Measurements from ENCODE around the gene BRWD1. TPM values are rescaled to one million over a fixed set of nuclear protein-coding genes. Genes with fewer than 3 reads are reported as not detected.
"Not testable (repeated sequence)": the region's sequence is repeated elsewhere in the genome, so short reads cannot be mapped to it uniquely, and the experiment has no call there.

Gene BRWD1
- total RNA-seq, 2 donors from 2014 or later: 71.9 to 81.6 TPM

DNA sequence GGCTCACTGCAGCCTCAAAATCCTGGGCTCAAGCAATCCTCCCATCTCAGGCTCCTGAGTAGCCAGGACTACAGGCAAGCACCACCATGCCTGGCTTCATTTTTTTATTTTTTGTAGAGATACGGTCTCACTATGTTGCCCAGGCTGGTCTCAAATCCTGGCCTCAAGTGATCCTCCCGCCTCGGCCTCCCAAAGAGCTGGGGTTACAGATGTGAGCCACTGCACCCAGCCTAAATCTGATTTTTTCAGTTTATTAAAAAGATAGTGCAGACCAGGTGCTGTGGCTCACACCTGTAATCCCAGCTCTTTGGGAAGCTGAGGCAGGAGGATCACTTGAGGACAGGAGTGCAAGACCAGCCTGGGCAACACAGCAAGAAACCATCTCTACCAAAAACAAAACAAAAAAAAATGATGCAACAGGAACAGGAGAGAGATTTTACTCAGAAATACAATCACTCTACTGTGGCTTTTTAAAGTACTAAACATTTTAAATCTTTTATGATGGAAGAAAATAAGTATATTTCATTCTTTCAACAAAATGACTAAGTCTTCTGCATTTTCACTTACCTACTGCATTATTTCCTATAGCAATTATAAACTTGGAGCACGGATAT lies 132.1 kb downstream of the BRWD1 start:
- no peaks in the 10 kb centered on the region for H3K9me3 ChIP-seq (ENCODE audit: control insufficient read depth, low read length, poor library complexity, severe bottlenecking)
- Mint-ChIP-seq H3K27ac (peak overlapping the region; percentile 90), H3K4me3 (no peak overlapping the region), H3K27me3 (no peaks in the 10 kb centered on the region), H3K4me1 (peaks cover 29% of the 10 kb centered on the region), H3K36me3 (ENCODE audit: low read depth) (peaks cover 3% of the 10 kb centered on the region)
- no peak for ATAC-seq
- DNase-seq: no peak

DNA sequence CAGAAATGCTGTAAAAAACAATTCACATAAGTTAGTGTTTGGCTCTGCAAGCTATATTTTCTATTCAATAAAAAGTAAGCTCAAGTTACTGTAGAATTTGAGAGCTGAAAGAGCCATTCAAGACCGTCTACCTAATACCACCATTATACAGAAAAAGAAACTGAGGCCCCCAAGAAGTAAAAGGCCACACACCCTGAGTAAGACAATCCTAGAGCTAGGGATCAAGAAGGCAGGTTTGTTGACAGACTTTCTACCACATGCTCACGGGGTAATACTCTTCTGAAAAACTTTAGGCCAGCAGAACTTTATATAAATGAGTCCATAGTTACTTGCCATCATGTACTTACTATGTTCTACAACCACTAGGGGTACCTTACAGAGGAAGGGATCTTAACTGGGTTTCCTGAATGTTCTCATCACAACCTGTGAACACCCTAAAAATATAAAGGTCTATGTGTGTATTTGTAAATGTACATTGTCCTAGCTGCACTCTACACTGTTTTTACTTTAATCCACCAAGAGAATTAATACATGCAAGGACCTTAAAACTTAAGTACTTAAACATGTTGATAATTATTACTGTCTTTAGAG lies 132.9 kb downstream of the BRWD1 start:
- no peak for ATAC-seq
- H3K9me3 ChIP-seq (ENCODE audit: control insufficient read depth, low read length, poor library complexity, severe bottlenecking): no peaks in the 10 kb centered on the region
- peaks cover 33% of the 10 kb centered on the region for H3K4me1 Mint-ChIP-seq
- DNase-seq: no peak
- H3K27ac Mint-ChIP-seq: peak overlapping the region; percentile 16
- H3K36me3 Mint-ChIP-seq (ENCODE audit: low read depth): peaks cover 7% of the 10 kb centered on the region
- H3K4me3 Mint-ChIP-seq: no peak overlapping the region
- H3K27me3 Mint-ChIP-seq: no peaks in the 10 kb centered on the region

DNA sequence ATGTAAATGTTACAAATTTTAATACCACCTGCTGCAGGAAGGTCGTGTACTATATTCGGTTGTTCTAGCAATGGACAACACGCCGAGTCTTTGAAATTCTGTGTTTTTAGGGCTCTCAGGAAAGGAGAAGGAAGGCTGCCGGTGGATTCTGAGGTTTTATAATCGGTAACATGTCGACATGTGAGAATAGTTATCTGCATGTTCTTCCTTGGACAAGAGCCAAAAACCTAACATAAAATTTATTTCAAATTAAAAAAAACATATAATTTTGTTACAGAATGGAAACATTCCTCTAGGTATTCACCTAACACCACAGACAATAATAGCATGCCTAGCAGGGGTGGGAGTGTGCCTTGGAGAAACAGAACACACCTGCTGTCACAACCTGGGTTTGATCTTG lies 135.0 kb downstream of the BRWD1 start:
- H3K4me3 Mint-ChIP-seq: no peak overlapping the region
- no peak for ATAC-seq
- peaks cover 10% of the 10 kb centered on the region for H3K36me3 Mint-ChIP-seq (ENCODE audit: low read depth)
- no peaks in the 10 kb centered on the region for H3K9me3 ChIP-seq (ENCODE audit: control insufficient read depth, low read length, poor library complexity, severe bottlenecking)
- H3K27me3 Mint-ChIP-seq: no peaks in the 10 kb centered on the region
- no peak overlapping the region for H3K27ac Mint-ChIP-seq
- no peak for DNase-seq
- peaks cover 26% of the 10 kb centered on the region for H3K4me1 Mint-ChIP-seq

DNA sequence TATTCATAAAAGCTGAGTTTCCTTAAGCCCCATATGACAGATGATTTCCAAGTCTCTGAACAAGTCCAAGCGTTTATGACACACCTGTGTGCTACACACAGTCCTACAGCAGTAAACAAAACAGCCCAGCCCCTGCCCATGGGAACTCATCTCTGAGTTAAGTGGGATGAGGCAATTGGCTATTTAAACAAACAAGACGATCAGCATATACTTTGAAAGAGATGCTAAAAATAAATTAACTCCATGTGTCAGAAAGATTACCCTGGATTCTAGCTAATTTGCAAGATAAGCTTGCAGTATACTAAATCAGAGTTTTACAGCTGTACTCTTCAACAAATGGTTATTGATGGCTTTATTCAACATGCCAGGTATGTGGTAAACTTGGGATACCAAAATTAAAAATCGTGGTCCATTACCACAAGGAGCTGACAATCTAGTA lies 137.1 kb downstream of the BRWD1 start:
- Mint-ChIP-seq H3K36me3 (ENCODE audit: low read depth) (peaks cover 13% of the 10 kb centered on the region), H3K27ac (no peak overlapping the region), H3K4me1 (peaks cover 15% of the 10 kb centered on the region), H3K4me3 (no peak overlapping the region), H3K27me3 (no peaks in the 10 kb centered on the region)
- no peaks in the 10 kb centered on the region for H3K9me3 ChIP-seq (ENCODE audit: control insufficient read depth, low read length, poor library complexity, severe bottlenecking)
- no peak for DNase-seq
- no peak for ATAC-seq

DNA sequence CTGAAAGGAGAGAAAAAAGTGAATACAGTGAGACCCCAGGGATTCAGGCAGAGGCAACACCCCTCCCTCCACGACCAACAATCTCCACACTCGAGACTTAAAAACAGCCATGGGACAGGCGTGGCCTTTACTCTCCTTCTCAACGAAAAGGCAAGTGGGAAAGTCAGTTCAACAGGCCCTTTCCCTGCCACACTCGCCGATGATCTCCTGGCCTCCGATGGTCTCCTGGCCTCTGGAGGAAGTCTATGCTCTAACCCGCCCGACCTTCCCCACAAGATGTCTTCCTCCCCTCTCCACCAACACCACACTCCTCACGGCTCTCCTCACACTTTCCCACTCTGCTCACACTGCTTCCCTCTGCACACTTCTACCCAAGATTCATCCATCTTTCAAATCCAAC lies 137.8 kb downstream of the BRWD1 start:
- H3K27ac Mint-ChIP-seq: no peak overlapping the region
- no peaks in the 10 kb centered on the region for H3K9me3 ChIP-seq (ENCODE audit: control insufficient read depth, low read length, poor library complexity, severe bottlenecking)
- H3K27me3 Mint-ChIP-seq: no peaks in the 10 kb centered on the region
- no peak for DNase-seq
- H3K4me1 Mint-ChIP-seq: peaks cover 14% of the 10 kb centered on the region
- no peak for ATAC-seq
- peaks cover 13% of the 10 kb centered on the region for H3K36me3 Mint-ChIP-seq (ENCODE audit: low read depth)
- no peak overlapping the region for H3K4me3 Mint-ChIP-seq

DNA sequence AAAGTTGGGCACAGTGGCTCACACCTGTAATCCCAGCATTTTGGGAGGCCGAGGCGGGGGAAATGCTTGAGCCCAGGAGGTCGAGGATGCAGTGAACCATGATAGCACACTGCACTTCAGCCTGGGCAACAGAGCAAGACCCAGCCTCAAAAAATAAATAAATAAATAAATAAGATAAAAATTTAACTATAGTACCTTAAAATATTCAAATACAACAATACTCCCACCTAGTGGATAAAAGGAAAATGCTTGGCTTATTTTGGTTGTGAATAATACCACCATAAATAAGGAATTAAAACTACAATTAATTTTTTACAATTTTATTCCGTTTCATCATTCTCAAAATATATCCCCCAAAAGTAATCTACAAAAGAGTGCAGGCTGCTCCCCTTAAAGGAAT lies 138.3 kb downstream of the BRWD1 start:
- H3K4me1 Mint-ChIP-seq: peaks cover 9% of the 10 kb centered on the region
- DNase-seq (no peak), ATAC-seq (no peak)
- H3K4me3 Mint-ChIP-seq: no peak overlapping the region
- H3K27me3 Mint-ChIP-seq: no peaks in the 10 kb centered on the region
- no peak overlapping the region for H3K27ac Mint-ChIP-seq
- H3K9me3 ChIP-seq (ENCODE audit: control insufficient read depth, low read length, poor library complexity, severe bottlenecking): no peaks in the 10 kb centered on the region
- H3K36me3 Mint-ChIP-seq (ENCODE audit: low read depth): peaks cover 13% of the 10 kb centered on the region

DNA sequence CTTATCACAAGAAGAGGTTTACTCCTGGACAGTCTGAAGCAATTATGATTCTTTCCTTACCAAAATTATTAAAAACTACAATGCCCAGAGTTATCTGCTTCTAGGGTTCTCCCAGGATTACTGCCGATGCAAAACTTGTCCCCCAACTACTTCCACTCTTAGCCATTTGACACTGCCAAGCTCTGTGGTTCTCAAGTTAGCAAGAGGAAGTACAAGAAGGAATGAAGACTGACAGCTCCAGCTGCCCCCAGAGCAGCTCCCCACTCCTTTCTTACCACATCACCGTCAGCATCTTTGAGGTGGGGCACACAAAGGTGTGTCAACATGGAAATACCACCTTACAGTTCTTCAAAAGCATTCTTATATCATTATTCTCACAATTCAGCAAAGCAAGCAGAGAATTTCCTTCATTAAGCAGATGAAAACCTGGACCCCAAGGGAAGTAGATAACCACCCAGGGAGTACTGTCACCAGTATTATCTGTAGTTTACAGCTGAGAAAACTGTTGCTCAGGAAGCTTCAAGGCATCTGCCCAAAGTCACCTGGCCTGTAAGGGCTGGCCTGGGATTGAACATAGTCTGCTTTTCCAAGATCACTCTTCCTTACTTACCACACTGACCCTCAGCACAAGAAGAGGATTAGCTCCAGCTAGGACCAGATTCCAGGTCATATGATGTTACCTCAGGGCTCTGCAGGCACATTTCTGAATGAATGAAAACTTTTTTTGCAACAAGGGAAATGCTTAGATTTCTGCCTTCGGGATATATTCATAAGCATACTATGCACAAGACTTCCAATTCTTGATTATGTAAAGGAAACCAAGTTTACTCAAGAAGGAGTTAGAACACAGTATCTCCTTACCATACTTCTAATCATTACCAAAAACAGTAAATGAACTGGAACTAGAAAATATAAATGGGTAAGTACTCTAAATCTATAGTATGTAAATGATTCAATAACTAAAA lies 139.4 kb downstream of the BRWD1 start:
- no peak for ATAC-seq
- Mint-ChIP-seq H3K36me3 (ENCODE audit: low read depth) (peaks cover 13% of the 10 kb centered on the region), H3K27ac (peak overlapping the region; percentile 90), H3K27me3 (no peaks in the 10 kb centered on the region), H3K4me3 (no peak overlapping the region), H3K4me1 (peaks cover 8% of the 10 kb centered on the region)
- DNase-seq: no peak
- H3K9me3 ChIP-seq (ENCODE audit: control insufficient read depth, low read length, poor library complexity, severe bottlenecking): no peaks in the 10 kb centered on the region

DNA sequence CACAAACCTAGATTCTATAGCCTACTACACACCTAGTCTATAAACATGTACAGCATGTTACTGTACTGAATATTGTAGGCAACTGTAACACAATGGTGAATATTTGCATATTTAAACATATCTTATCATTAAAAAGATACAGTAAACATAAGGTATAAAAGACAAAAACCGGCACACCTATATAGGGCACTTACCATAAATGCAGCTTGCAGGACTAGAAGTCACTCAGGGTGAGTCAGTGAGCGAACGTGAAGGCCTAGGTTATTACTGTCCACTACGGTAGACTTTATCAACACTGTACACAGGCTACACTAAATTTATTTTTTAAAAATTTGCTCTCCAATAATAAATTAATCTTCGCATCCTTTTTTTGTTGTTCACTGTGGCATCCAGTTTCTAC lies 143.5 kb downstream of the BRWD1 start:
- H3K4me3 Mint-ChIP-seq: no peak overlapping the region
- ATAC-seq: no peak
- no peak overlapping the region for H3K27ac Mint-ChIP-seq
- H3K4me1 Mint-ChIP-seq: peaks cover 2% of the 10 kb centered on the region
- no peaks in the 10 kb centered on the region for H3K27me3 Mint-ChIP-seq
- H3K36me3 Mint-ChIP-seq (ENCODE audit: low read depth): peaks cover 7% of the 10 kb centered on the region
- H3K9me3 ChIP-seq (ENCODE audit: control insufficient read depth, low read length, poor library complexity, severe bottlenecking): no peaks in the 10 kb centered on the region
- DNase-seq: no peak

DNA sequence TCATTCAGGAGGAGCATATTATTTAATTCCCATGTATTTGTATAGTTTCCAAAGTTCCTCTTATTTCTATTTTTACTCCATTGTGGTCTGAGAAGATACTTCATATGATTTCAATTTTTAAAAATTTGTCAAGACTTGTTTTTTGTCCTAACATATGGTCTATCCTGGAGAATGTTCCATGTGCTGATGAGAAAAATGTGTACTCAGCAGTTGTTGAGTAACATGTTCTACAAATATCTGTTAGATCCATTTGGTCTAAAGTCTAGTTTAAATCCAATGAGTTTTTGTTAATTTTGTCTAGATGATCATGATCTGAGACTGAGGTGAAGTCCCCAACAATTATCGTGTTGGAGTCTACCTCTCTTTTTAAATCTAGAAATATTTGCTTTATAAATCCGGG lies 144.6 kb downstream of the BRWD1 start:
- DNase-seq (no peak), ATAC-seq (no peak)
- no peak overlapping the region for H3K4me3 Mint-ChIP-seq
- H3K36me3 Mint-ChIP-seq (ENCODE audit: low read depth): peaks cover 6% of the 10 kb centered on the region
- no peaks in the 10 kb centered on the region for H3K9me3 ChIP-seq (ENCODE audit: control insufficient read depth, low read length, poor library complexity, severe bottlenecking)
- H3K4me1 Mint-ChIP-seq: no peaks in the 10 kb centered on the region
- H3K27ac Mint-ChIP-seq: no peak overlapping the region
- no peaks in the 10 kb centered on the region for H3K27me3 Mint-ChIP-seq

DNA sequence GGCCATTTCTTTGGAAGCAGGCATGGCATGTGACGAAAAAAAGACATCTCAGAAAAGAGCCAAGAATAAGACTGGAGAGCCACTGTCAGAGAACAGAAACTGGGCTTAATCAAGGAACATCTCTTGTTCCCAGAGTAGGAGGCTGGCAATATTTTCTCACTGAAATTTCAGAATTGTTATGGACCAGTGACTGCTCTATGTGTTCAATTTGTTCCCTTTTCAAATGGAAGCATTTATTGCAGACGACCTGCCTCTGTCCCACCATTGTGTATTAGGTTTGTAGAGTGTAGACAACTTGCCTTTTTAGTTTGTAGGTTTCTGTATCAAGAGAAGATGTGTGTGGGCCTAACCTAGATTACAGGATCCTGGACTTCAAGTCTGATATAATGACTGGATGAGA lies 148.9 kb downstream of the BRWD1 start:
- H3K4me1 Mint-ChIP-seq: no peaks in the 10 kb centered on the region
- H3K27me3 Mint-ChIP-seq: no peaks in the 10 kb centered on the region
- no peaks in the 10 kb centered on the region for H3K9me3 ChIP-seq (ENCODE audit: control insufficient read depth, low read length, poor library complexity, severe bottlenecking)
- H3K4me3 Mint-ChIP-seq: no peak overlapping the region
- H3K36me3 Mint-ChIP-seq (ENCODE audit: low read depth): no peaks in the 10 kb centered on the region
- no peak for ATAC-seq
- DNase-seq: no peak
- H3K27ac Mint-ChIP-seq: no peak overlapping the region

DNA sequence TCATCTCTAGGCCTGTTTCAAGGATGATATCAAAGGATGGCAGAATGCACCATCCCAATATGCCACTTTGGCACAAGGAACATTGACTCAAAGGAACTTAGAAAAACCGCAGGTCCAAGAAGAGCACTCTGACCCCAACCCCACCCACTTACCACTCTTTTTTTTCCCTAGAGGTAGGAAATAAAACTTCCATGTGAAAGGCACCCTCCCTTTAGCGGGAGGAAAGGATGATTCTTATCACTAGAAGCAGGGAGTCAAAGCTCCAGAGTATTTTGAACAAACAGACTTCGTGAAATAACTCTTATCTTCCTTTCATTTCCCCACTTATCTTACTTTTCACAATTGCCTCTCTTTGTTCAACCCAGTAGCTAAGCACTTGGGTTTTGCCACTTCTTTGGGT lies 152.4 kb downstream of the BRWD1 start:
- Mint-ChIP-seq H3K27ac (no peak overlapping the region), H3K36me3 (ENCODE audit: low read depth) (peaks cover 2% of the 10 kb centered on the region), H3K4me3 (no peak overlapping the region), H3K4me1 (no peaks in the 10 kb centered on the region), H3K27me3 (no peaks in the 10 kb centered on the region)
- no peaks in the 10 kb centered on the region for H3K9me3 ChIP-seq (ENCODE audit: control insufficient read depth, low read length, poor library complexity, severe bottlenecking)
- ATAC-seq: no peak
- DNase-seq: no peak

DNA sequence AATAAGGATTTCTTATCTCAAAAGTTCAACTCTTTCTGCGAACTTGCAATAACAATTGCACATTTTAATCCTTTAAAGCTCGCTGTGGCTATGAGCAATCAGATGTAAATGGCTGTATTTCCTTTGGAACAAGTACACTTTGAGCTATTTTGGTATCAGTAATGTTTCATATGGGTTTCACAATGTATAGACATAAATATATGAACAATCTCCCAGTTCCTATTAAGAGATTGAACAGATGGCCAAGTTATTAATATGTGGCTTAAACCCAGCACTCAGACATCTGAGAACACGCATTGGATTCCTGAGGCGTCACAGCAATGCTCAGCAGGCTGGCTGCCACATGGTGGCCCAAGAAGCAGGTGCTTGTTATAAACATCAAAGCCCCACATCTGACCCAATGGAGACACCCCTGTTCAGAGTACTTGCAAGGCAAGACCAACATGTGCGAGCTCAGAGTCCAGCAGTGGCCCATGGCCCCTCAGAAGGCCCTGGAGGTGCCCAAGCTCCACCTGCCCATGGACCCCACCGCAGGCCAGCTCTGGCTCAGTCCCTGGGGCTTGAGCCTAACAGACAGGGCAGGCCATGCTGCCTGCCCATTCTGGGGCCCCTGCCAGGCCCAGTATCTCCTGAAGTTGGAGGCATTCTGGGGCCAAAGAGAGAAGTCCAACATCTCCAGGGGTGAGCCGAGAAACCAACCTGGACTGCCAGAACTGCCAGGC lies 153.9 kb downstream of the BRWD1 start:
- H3K9me3 ChIP-seq (ENCODE audit: control insufficient read depth, low read length, poor library complexity, severe bottlenecking): no peaks in the 10 kb centered on the region
- no peak overlapping the region for H3K27ac Mint-ChIP-seq
- DNase-seq (no peak), ATAC-seq (no peak)
- no peaks in the 10 kb centered on the region for H3K27me3 Mint-ChIP-seq
- no peaks in the 10 kb centered on the region for H3K4me1 Mint-ChIP-seq
- H3K4me3 Mint-ChIP-seq: no peak overlapping the region
- H3K36me3 Mint-ChIP-seq (ENCODE audit: low read depth): peaks cover 2% of the 10 kb centered on the region

DNA sequence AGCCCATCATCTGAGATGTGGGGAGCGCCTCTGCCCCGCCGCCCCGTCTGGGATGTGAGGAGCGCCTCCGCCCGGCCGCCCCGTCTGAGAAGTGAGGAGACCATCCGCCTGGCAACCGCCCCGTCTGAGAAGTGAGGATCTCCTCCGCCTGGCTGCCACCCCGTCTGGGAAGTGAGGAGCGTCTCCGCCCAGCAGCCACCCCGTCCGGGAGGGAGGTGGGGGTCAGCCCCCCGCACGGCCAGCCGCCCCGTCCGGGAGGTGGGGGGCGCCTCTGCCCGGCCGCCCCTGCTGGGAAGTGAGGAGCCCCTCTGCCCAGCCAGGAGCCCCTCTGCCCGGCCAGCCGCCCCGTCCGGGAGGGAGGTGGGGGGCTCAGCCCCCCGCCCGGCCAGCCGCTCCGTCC lies 156.2 kb downstream of the BRWD1 start:
- H3K4me3 Mint-ChIP-seq; H3K4me1 Mint-ChIP-seq; H3K36me3 Mint-ChIP-seq (ENCODE audit: low read depth); H3K27ac Mint-ChIP-seq; ATAC-seq; DNase-seq; H3K27me3 Mint-ChIP-seq; H3K9me3 ChIP-seq (ENCODE audit: control insufficient read depth, low read length, poor library complexity, severe bottlenecking): not testable (repeated sequence)
